NOMO-1 (cell line): ENCODE data around the gene DACT2.
"Not testable (repeated sequence)": the region's sequence is repeated elsewhere in the genome, so short reads cannot be mapped to it uniquely, and the experiment has no call there.

Source experiments
- DNase-seq, 2 experiments: peaks; one replicate each; lab custom pipeline; 2025; ENCODE audit not compliant: unreplicated experiment in 2 of 2; lab: John Stamatoyannopoulos, UW

Gene DACT2

DNA sequence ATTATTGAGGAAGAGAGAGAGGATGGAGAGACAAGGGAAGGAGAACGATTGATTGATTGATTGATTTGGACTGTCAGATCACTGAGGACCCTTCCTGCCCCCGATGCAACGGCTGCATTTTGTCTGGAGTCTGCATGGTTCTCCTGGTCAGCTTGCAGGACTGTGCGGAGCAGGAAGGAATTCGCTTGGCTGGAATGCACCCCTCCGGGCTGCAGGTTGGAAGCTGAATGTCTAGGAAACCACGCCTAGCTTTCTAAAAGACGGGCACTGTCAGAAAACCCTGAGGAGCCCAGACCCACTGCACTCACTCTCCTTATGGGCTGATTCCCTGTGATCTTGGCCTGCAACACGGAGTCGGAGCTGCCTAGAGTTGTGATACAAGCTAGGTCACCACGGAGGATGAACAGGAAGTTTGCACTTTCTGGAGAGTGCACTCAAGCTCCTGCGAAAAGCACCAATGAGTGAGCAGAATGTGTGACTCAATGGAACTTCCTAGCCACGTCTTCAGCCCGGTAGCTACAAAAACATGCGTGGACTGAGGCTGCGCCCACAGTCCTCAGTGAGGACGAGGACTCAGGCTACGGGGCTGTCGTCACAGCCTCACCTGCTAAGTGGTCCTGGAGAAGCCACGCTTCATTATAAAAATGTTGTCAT, 14.4 kb downstream of the DACT2 start:
- no peak for DNase-seq

DNA sequence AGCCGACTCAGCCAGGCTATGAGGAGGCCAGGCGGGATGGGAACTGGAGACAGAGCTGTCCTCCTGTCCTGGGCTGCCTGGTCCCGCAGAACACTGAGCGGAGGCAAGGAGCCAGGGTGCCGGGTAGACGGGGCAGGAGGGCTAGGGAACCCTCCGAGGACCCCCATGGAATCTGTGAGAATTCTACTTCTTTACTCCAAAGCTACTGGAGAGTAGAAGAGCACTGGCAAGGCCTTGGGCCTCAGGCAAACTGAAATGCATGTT, 14.9 kb downstream of the DACT2 start:
- no peak for DNase-seq

DNA sequence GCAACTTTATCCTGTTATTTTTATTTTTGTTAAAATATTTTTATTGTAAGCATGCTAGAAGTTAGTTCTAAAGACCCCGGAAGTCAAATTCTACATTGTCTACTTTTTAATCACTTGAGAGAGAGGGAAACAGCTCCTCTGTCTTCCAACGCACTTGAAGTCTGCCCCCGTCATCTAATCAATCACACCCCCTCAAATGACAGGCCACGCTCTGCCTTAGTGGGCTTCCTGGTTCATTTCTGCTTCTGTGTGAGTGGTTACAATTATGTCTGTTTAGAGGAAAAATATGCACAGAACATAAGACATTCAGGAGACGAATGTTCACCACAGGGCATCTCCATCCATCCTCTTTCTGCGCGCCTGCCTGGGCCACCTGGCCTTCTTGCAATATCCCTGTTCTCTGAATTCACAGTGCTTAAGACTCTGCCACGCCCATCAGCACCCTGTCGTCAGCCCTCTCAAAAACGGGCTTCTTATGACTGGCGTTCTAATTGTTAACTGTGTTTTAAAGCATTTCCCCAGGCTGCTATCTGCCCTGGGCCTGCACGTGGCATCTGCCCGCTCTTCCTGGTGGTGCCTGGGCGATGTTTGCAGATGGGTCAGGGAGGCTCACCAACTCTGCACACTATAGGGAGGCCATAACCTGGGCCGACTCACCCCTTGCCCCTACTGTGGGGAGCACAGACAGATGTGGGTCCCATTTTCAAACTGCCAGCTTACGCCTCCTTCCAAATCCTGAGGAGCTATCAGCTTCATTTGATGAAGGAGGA, 15.4 kb downstream of the DACT2 start:
- DNase-seq: no peak

DNA sequence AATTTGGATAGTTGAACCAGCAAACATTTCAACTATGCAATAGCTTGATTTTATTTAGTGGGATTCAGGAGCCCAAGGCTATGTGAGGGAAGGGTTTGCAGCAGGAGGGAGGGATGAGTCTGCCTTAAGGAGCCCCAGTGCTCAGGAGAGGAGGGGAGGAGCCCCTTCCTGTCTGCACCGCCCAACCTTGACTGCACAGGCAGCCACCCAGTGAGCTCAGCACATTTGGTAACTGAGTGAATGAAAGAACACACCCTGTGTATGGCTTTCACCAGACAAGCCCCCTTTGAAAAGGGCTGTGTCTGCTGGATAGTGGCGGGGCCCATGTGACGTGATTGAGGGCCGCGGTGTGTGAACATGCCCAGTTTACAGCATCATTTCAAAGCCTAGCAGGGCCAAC, 17.0 kb downstream of the DACT2 start:
- DNase-seq: no peak

DNA sequence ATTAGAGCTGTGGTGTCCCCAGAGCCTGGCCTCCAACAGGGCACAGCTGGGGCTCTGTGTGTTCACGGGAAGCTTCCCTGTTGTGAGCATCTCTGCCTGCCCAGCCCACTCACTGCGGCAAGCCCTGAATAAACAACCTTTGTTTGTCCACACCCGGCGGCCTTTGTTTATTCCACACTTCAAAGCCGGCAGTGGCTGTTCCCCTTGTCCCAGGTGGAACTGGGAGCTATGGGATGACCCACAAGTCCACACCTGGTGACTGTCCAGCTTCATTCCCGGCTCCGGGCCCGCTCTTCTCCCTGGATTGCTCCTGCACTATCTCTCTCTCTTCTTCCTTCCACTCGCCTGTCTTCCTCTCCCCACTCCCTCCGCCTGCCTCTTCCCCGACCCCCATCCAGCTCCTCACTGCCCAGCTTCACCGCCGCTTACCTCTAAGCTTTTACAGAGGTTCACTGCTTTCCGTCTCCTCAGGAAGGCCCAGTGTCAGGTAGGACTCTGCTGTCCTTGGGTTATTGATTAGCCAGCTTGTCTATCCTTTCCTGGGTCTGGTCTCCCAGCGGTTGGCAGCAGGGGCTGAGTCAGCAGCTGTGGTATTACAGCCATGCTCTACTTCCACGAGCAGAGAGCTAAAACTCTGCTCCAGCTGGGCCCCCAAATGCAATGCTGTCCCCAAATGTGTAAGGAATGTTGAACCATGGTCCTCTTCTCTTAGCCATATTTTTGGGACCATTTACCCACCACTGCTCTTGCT, 17.8 kb downstream of the DACT2 start:
- no peak for DNase-seq

DNA sequence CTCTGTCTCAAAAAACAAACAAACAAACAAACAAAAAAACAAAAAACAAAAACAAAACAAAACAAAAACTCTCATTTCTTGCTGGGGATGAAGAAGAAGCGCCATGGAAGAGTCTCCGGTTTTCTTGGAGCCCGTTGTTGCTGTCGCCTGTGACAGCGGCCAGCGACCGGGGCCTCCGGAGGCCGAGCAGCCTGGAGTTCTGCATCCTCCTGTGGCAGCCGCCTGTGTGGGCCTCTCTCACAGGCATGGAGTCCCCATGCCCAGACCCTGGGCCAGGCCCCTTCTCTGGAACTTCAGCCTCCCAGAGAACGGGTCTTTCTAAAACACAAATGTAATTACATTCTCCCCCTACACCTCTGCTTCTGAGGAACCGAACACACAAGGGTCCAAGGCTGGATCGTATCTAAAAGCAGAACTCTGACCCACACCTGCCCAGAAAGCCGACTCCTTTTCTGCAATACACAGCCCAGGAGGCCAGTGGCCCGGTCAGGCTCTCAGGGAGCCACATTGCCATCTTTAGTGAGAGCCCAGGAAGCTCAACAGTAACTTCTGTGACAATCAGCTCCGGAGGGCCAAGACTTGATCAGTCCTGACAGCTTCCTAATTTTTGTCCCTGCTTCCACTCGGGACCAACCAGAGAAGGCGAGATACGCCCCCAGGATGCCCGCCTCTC, 18.5 kb downstream of the DACT2 start:
- DNase-seq: no peak

DNA sequence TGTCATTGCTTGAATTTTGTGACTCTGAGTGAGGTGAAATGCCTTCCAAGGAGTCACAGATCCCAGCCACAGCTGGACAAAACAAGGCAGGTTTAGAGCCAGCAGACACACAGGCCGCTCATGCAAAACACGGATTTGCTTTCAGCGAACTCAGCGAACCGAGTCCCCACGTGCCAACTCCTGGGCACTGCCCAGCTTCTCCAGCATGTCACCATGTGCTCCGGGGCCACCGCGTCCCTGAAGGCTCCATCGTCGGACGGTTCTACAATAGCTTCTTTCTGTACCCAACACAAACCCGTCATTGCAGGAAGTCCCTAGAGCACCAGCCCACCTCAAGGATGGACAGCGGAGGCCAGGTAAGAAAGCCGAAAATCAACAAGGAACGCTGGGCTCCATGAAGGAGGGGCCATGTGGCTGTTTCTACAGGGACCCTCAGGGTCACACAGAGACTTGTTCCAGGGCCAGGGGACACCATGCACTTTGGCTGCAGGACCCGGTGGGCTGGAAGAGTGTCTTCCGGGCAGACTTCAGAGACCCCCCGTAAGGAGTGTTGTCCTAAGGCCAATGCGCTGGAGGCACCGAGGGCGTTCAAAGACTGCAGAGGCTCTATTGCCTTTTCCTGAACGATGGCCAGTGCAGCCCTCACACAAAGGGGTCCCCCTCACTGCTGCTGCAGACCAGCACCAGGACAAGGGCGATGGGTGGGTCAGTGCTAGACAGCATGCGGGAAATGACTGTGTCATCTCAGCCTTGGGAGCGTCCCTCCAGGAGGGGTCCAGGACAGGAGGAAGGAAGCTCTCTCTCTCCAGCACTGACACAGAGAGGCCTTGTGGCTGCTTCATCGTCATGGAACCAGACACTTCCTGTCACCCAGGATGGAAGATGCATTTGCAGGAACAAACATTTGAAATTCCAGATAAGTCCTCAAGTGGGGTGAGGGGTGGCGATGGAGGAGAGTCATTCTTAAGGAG, 19.8 kb downstream of the DACT2 start:
- DNase-seq: no peak

DNA sequence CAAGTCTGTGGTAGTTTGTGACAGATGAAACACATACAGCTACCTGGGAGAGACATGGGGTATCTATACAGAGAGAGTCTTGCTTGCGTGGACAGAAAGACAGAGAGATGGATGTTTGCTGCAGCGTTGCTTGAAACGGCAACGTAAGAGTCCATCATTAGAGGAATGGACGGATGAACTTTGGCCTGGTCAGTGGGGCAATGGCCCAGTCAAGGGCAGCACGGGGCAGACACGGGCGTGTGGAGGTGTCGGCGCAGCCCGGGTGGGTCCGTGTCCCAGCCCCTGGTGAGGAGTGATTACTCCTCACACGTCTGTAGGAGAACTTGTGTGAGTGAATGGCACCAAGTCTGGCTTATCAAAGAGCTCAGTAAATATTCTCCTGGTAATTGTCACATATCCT, 21.9 kb downstream of the DACT2 start:
- no peak for DNase-seq

DNA sequence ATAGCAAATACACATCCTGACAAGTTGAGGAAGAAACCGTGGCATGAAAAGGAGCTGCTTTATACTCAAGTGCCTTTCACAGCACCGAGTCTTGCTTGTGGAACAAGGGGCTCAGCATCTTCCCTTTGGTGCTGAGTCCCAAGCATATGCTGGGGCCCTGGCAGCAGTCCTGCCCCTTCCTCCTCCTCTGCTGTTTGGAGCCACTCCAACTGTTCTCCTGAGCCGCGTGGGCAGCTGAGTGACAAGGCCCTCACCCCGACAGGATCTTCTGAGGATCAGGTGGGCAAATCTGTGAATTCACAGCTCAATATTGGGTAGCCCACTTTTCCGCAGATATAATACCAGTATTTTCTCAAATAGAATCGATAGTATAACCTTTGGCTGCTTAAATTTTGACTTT, 24.7 kb downstream of the DACT2 start:
- no peak for DNase-seq

DNA sequence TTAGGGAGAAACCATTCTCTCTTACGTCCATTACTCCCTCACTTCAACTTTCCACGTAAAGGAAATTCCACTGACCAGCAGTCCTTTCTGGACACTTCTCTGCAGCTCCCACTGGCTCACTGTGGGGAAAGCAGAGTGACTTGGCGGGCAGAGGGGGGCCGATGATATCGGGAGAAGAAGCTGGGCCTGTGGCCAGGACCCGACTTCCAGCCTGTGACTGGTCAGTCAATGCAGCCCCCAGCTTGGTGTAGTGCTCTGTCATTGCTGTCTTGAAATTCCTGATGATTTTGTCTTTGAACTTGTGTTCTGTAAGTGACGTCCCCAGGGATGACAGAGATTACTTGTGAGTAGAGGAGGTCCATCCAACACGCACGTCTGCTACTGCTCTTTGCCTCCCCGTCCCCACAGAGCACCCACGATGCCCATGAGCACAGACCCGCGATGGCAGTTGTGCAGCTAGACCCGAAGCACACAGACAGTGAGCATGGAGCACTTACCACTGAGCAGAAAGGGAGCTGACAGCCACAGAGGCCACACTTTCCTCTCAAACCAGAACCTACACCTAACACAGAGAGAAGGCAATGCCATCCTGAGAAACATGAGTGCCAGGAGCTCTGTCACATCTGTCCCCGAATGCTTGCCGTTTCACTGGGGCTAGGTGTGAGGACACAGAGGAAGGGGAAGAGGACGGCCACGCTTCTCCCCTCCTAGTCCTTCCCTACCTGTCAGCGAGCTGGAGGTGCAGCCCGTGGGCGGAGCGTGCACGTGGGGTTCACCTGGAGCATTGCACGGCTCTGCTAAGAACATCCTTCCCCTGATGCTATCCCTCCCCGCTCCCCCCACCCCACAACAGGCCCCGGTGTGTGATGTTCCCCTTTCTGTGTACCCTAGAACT, 25.7 kb downstream of the DACT2 start:
- DNase-seq: no peak

DNA sequence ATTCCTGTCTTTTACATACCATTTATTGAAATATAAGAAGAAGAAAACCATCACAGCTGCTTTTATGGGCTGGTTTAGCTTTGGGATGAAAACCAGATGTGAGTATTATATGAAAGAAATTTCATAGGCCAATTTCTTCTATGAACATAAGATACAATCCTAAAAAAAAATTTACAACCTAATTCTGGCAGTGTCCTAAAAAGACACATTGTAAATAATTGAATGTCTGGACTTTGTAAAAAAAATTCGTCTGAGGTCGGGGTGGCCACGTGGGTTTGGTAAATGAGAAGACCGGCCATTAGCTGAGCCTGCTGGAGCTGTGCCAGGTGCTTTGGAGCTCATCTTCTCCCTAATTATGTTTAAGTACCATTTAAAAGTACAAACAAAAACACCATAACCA, 26.8 kb downstream of the DACT2 start:
- no peak for DNase-seq

DNA sequence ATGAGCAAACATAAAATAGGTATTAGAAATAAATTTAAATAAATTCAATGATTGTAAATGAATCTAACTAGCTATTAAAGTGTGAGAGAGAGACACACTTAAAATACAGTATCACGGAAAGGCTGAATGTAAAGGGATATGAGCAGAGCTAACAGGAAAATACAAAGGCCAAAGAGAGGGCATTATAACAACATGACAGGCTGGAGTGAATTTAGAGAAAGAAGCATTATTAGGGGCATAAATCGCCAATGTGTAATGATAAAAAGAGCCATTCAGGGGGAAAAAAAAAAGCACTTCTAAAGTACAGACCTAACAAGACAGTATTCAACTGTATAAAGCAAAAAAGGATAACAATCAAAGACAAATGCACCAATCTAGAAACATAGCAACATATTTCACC, 28.1 kb downstream of the DACT2 start:
- DNase-seq: no peak

DNA sequence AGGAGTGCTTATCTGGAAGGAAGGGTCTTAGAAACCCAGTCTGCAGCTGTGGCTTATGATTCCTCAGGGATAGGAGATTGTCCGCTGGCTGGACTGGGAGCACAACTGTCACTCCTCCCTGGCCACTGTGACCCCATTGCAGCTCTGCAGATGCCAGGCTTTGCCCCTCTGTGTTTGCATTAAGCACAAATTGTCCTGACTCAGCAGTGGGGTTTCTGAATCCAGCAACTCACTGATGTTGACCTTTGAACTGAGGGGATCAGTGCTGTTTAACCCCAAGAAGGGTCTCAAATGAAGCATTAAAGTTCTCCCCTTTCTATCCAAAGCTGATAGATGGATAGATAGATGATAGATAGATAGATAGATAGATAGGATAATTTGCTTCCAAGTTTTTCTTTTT, 29.5 kb downstream of the DACT2 start:
- DNase-seq: no peak

DNA sequence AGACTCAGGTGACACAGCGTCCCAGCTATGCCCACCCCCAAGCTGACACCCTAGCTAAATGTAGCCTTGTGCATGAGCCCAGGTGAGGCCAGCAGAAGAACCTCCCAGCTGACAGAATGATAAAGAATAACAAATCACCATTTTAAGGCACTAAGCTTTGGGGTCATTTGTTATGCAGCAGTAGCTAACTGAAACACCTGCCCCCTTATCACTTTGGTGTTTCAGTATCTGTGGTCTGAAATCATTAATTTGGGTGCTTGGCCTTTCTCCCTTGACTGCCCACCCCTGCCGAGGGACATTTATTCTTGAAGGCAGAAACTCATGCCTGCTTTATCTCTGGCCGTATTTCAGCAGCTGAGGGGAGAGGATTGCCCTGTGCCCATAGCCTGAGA, 30.0 kb downstream of the DACT2 start:
- DNase-seq: no peak

DNA sequence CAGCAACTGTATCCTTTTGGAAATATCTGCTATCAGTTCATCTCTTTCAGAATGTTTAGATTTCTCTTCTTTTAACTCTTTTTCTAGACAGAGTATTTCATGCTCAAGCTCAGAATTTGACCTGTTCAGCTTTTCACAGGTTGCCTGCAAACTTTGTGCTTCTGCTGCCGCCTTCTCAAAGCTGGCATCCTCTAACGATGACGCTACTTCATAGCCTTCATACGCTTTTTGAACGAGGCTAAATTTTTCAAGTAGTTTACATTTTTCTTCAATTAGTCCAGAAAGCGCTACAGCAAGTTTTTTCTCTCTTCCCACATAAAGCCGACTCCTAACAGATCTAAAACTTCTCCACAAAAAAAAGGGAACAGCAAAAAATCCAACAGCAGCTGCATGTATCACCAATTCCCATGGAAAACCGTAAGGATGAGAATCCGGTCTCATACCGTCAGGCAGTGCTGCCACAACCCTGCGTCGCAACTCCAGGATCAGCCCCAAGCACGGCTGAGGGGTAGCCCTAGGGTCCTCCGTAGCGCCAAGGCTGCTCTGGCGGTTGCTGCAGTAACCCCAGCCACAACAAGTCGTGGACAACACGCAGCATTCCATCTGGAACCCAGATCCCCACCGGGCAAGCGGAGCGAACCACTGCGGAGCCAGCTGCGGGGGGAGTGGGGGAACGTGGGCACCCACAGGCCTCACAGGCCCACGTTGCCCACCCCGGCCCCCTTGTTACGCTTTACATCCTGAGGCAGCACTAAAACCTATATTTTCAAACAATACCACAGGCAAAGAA, 30.6 kb downstream of the DACT2 start:
- DNase-seq: no peak

DNA sequence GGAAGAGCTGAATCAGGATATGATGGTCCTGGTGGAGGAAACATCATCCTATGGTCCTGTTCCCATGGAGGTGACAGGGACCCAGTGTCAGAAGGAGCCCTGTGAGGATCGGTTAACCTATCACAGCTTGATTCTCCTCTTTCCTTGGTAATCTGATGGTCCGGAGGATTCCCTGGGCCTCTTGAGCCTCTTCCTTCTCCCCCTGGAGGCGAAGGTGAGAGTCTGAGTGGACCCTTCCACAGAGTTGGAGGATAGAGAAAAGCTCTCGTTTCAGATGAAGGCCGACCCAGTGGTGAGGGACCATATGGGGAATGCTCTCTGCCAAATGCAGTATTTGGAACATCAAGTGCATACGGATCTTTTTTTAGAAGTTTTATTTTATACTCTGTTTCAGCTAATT, 32.1 kb downstream of the DACT2 start:
- not testable (repeated sequence) for DNase-seq

DNA sequence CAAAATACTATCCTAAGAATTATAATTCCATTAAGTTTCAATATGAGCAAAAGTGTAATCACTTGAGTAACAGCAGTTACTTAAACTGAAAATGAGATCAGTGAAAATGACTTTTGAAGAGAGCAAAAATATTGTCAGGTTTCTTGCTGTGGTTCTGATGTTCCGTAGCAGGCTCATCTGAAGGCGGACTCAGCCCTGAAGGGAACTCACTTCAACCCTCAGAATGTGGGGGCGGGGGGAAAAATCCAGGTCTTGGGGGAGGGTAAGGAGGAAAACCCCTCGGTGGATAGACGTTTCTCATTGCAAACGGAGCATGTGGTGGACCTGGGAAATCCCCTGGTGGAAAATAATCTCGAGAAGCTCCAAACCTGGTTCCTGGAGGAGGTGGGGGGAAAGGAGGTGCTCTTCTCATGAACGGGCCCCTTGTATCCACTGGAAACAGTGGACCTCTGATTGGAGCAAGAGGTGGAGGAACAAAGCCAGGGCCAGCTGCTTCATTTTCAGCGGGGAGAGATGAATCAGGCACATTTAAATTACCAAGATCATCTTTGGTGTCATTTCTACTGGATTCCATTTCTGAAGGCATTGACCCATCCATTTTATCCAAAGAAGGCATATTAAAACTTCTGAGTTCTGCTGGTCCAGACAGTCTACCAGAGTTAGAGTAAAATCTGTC, 32.7 kb downstream of the DACT2 start:
- DNase-seq: not testable (repeated sequence)

DNA sequence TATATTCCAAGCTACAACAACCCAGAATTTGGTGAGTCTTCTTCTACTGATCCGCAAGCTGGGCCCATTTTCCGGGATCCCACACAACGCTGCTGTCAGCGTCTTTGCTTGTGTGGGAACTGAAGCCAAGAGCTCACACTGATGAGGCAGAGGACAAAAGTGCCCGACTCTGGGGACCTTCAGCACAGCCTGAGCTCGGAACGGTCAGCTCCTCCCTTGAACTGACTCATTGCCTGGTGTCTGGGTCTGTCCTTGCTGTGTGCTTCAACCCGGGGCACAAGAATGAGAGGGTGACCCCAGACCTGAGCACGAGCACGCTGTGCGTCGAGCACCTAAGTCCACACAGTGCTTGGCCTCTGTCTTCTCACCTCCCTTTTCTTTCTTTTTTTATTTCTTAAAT, 33.5 kb downstream of the DACT2 start:
- DNase-seq: no peak
